NCI-H2107 (cell line): Measurements from ENCODE around the gene ZC3H14.

Source experiments
- DNase-seq: peaks from one replicate; lab custom pipeline; 2025; lab: John Stamatoyannopoulos, UW

The ZC3H14 gene

DNA sequence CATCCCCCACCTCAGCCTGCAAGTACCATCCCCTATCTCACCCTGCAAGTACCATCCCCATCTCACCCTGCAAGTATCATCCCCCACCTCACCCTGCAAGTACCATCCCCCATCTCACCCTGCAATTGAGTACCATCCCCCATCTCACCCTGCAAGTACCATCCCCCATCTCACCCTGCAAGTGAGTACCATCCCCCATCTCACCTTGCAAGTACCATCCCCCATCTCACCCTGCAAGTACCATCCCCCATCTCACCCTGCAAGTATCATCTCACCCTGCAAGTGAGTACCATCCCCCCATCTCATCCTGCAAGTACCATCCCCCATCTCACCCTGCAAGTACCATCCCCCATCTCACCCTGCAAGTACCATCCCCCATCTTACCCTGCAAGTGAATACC lies 45.0 kb downstream of the ZC3H14 start:
- no peak for DNase-seq

DNA sequence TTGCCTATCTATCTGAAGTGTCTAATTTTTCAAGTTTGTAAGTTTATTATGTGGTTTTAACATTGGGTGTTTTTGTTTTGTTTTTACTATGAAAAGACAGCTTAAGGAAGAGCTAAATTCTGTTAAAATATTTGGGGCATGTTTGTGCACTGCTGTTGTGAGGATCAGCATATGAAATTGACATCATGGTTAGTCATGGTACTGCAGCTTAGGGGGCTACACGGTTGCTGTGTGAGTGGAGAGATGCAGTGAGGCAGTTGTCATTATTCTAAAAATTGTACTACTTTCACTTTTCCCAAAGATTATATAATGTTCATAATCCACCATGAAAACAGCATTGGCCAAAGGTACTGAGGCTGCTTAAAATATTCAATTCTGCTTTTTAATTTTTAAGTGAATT lies 49.0 kb downstream of the ZC3H14 start:
- no peak for DNase-seq

GRCh38 chr14:88612981-88613380 lies 50.1 kb downstream of the ZC3H14 start:
- no peak for DNase-seq

- no peak for DNase-seq
Measured at GRCh38 chr14:88613552-88614010, 50.7 kb downstream of the ZC3H14 start.

- DNase-seq: no peak
Measured at GRCh38 chr14:88614218-88614907, 51.5 kb downstream of the ZC3H14 start.

- no peak for DNase-seq
Measured at GRCh38 chr14:88616697-88617096, 53.9 kb downstream of the ZC3H14 start.

GRCh38 chr14:88617479-88617878 lies 54.6 kb downstream of the ZC3H14 start:
- DNase-seq: no peak

DNA sequence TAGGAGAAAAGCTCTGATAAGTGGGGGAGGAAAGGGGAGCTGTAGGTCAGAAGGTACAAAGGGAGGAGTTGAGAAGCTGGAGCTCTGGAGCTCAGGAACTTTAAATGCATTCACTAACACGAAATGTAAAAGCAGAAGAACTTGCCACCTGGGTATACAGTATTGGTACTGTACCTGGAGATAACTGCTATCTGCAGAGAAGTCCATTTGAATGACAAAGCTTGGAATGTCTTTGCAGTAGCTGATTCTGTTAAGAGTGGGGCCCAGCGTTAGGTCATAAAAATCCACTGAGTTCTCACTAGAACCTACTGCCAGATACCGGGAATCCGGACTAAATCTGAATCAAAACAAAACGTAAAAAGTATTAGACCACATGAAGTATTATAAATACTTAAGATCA lies 55.6 kb downstream of the ZC3H14 start:
- no peak for DNase-seq

GRCh38 chr14:88621100-88621499 lies 58.3 kb downstream of the ZC3H14 start:
- DNase-seq: no peak

DNA sequence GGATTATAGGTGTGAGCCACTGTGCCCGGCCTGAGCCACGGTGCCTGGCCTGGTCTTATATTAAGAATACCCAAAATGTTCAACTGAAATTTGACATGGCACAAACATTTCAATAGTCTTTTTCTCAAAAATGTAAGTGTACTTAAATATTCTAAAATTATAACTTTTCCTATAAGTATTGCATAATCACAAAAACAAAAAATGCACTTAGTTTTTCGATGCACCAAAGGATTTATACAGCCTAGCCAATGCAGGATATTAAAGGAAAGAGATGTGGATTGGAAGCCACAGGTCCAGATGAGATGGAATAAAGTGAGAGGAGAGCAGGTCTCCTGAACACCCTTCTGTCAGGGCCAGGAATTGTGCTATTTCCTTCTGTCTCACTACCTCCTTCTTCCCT lies 62.8 kb downstream of the ZC3H14 start:
- no peak for DNase-seq

- no peak for DNase-seq
Measured at GRCh38 chr14:88628033-88628432, 65.2 kb downstream of the ZC3H14 start.

- DNase-seq: no peak
Measured at GRCh38 chr14:88628462-88628861, 65.6 kb downstream of the ZC3H14 start.

- DNase-seq: no peak
Measured at GRCh38 chr14:88630565-88630964, 67.7 kb downstream of the ZC3H14 start.

GRCh38 chr14:88631091-88631490 lies 68.3 kb downstream of the ZC3H14 start:
- DNase-seq: no peak

DNA sequence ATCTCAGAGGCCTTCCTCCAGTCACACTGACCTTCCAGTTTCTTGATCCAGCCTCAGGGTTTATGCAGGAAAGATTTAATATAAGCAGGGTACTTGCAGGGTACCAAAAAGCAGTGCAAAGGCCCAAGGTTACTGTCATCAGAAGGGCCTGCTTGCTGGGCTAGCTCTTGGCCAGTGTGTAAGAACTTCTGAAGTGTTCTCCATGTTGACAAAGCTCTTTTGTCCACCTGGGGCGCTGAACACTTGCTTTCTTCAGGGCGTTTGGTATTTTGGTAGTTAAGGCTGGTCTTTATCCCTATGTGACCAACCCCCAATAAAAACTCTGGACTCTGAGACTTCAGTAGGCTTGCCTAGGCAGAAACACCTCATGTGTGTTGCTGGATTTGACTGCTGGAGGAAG lies 69.7 kb downstream of the ZC3H14 start:
- DNase-seq: no peak

- DNase-seq: no peak
Measured at GRCh38 chr14:88639221-88639620, 76.4 kb downstream of the ZC3H14 start.

DNA sequence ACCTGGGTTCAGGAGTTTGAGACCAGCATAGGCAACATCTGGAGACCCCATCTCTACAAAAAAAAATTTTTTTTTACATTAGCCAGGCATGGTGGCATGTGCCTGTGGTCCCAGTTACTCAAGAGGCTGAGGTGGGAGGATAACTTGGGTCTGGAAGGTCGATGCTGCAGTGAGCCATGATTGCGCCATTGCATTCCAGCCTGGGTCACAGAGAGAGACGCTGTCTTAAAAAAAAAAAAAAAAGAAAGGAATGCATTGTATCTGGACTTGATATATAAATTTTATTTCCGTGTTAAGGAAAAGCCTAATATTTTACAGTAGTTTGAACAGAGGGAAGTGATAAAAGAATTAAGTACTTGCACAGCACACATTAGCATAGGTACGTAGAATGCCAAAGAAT lies 97.2 kb downstream of the ZC3H14 start:
- DNase-seq: no peak

DNA sequence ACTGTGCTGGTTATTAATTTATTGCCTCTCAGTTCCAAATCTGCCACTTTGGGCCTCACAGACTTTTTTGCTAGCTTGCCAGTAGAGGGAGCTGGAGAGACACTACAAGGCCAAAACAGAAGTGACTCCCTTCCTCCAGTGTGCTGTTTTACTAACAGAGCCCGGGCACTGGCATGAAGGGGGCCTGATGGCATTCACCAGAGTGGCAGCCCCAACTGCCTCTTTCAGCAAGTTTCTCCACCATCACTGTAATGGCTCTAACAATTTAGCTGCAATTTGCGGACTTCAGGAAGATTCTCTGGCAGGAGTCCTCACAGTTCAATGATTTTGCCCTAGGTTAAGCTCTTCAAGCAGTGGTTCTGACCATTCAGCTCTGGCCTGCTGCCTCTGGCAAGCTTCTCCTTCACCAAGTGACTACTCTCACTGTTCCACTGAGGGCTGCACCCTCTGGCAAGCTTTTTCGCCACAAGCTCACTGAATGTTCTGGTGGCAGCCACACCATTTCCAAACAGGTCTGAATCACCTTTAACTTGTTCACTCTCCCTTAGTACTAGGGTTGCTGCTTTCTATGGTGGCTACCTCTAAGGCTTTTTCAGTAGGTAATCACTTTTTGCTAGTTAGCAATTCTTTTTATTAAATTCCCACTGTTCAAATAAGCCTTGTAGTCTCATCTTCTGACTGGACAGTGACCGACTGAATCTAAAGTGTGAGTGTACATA lies 104.9 kb downstream of the ZC3H14 start:
- peak; percentile 60 for DNase-seq

- DNase-seq: no peak
Measured at GRCh38 chr14:88668448-88669116, 105.7 kb downstream of the ZC3H14 start.

- no peak for DNase-seq
Measured at GRCh38 chr14:88669346-88669745, 106.5 kb downstream of the ZC3H14 start.
